Naive thymus-derived CD8-positive, alpha-beta T cell (primary cell): ENCODE measurements around the gene SRF. TPM values are rescaled to one million over a fixed set of nuclear protein-coding genes. Genes with fewer than 3 reads are reported as not detected.
"Not testable (repeated sequence)": the region's sequence is repeated elsewhere in the genome, so short reads cannot be mapped to it uniquely, and the experiment has no call there.

ENCODE experiments used
- ATAC-seq, 2 donors: fragments of 150-1000 bp; cut with Tn5 transposase in 1 of 2; sonication (Bioruptor Pico), chemical (Tn5 transposase) in 1 of 2; 1 replicate in 1 of 2; 2 replicates in 1 of 2; pipeline ENCODE4 v1.10.0; 2021; ENCODE audit warnings: mild to moderate bottlenecking in 2 of 2, moderate library complexity in 2 of 2
- POLR2A ChIA-PET: fragments of 350-600 bp; sonication (Branson Sonifier 250); formaldehyde crosslinking; loops from one replicate; lab custom pipeline; 2021; ENCODE audit warnings: antibody characterized with exemption; lab: Charles Lee
- DNase-seq, 10 donors: peaks; one replicate each; pipeline versions ENCODE4 v3.0.0 to v3.0.0-alpha.2; 2020 to 2022
- H3K27ac Mint-ChIP-seq, 10 donors: one replicate each; pipeline ENCODE4 v1.8.0; 2020 to 2022; ENCODE audit warnings: mild to moderate bottlenecking in 10 of 10, mixed read lengths in 10 of 10, moderate library complexity in 4 of 10, inconsistent platforms in 1 of 10
- H3K27me3 Mint-ChIP-seq, 5 donors: one replicate each; pipeline ENCODE4 v1.8.0; 2021 to 2022; ENCODE audit warnings: mixed read lengths in 5 of 5
- H3K36me3 Mint-ChIP-seq, 3 donors: one replicate each; pipeline ENCODE4 v1.8.0; 2020 to 2022; ENCODE audit warnings: mixed read lengths in 3 of 3, mild to moderate bottlenecking in 2 of 3, inconsistent platforms in 1 of 3
- H3K4me1 Mint-ChIP-seq, 4 donors: one replicate each; pipeline ENCODE4 v1.8.0; 2021 to 2022; ENCODE audit warnings: mixed read lengths in 4 of 4
- H3K4me3 Mint-ChIP-seq, 10 donors: one replicate each; pipeline ENCODE4 v1.8.0; 2020 to 2022; ENCODE audit warnings: mild to moderate bottlenecking in 10 of 10, mixed read lengths in 10 of 10, moderate library complexity in 6 of 10, inconsistent platforms in 1 of 10
- H3K9me3 Mint-ChIP-seq, 9 donors: one replicate each; pipeline ENCODE4 v1.8.0; 2020 to 2022; ENCODE audit warnings: mixed read lengths in 9 of 9, mild to moderate bottlenecking in 3 of 9, inconsistent platforms in 1 of 9, moderate library complexity in 1 of 9
- polyA plus RNA-seq, 3 donors: library from polyadenylated mRNA; unstranded; fragments of 300-500 nt; fragmentation: Illumina TruSeq; gene quantifications; one replicate each; pipeline ENCODE4 v1.2.3, GENCODE V29; 2021
- total RNA-seq, 8 experiments: library from RNA in 2 of 8; stranded (reverse) in 2 of 8; gene quantifications; one replicate each; pipeline ENCODE4 v1.2.3 and lab custom pipeline; 2021 to 2026

Gene SRF
- 10 to 100 TPM; 26.5 to 27.3 TPM for total RNA-seq
- 1 to 10 TPM; 3.9 to 6.9 (median 5.2) TPM for polyA plus RNA-seq
- 52.7 to 144 (median 76.4) reads per million in 6 experiments for total RNA-seq (lab: John Stamatoyannopoulos, UW)

DNA sequence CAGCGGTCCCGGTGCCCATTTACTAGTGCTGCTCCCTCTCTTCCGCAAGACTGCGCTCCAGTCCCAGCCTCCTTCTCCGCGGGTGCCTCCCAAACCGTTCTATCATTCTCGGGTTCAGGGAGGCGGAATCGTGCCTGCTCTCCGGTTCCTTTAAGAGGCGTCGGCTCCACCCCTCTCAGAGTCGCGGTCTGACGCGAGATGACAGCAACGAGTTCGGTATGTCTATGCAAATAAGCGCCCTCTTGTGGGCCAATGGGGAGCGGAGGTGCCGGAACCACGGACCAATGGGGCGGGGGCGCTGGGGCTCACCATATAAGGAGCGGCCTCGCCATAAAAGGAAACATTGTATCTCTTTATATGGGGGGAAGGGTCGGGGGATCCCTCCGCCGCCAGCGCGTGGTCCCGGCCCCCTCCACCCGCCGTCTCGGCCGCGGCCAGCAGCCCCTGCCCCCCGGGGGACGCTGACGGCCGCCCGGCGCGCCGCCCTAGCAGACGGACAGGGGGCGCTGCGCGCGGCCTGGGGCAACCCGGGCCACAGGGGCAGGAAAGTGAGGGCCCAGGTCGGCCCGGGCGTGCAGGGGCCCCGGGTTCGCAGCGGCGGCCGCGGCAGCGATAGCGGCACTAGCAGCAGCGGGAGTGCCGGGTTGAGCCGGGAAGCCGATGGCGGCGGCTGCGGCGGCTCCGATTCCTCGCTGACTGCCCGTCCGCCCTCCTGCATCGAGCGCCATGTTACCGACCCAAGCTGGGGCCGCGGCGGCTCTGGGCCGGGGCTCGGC lies at the start of gene SRF:
SRF (plus strand) TSS at position 339 of the 776 bp plus-strand sequence; CDS start at position 727, 388 bp downstream.
- Mint-ChIP-seq H3K36me3 (peaks cover 0 to 12% (median 2%) of the 10 kb centered on the region in 3 donors), H3K9me3 (no peaks in the 10 kb centered on the region), H3K4me1 (peaks cover 22 to 50% (median 45%) of the 10 kb centered on the region in 4 donors), H3K27me3 (peaks cover 0 to 2% (median 0%) of the 10 kb centered on the region in 5 donors), H3K4me3 (peak within 1 kb of the TSS; percentile 89 to 99 (median 97)), H3K27ac (peak within 1 kb of the TSS; percentile 91 to 99 (median 97))
- DNase-seq (peak; percentile 92 to 100 (median 99)), ATAC-seq (peak; percentile 73 to 80)
- POLR2A ChIA-PET, result interaction anchor here (0.9 to 4.9 kb wide), 10 partner anchors 9 to 425 kb away, joined by 3 to 33 read pairs (median 8); partner anchors contain the start of genes CNPY3, CUL9, DNPH1 and PEX6

DNA sequence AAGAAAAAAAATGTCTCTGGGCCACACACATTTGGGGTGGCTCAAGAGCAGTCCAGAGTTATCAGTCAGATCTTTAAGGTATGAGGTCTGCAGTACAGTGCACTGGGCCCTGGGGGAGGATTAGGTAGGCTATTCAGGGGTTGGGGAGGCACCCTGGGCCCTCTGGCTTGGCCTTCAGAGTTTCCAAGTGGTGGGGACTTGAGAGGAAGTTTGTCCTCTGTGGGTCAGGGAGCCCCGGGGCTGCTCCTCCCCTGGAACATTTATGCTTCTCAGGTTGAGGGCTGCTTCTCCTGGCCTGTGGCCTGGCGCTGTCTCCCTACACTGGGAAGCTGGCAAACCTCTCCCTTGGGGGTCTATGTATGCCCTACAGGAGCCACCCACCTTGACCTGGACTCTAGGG lies 48.9 kb upstream of the SRF start:
- DNase-seq (no peak), ATAC-seq (no peak)
- peak overlapping the region in 2 of 10 donors; percentile 14 to 56 for H3K27ac Mint-ChIP-seq
- no peaks in the 10 kb centered on the region for H3K9me3 Mint-ChIP-seq
- H3K27me3 Mint-ChIP-seq, result no peaks in the 10 kb centered on the region
- H3K4me1 Mint-ChIP-seq, result no peaks in the 10 kb centered on the region
- POLR2A ChIA-PET, result no interaction called here
- no peak overlapping the region for H3K4me3 Mint-ChIP-seq
- H3K36me3 Mint-ChIP-seq, result no peaks in the 10 kb centered on the region

DNA sequence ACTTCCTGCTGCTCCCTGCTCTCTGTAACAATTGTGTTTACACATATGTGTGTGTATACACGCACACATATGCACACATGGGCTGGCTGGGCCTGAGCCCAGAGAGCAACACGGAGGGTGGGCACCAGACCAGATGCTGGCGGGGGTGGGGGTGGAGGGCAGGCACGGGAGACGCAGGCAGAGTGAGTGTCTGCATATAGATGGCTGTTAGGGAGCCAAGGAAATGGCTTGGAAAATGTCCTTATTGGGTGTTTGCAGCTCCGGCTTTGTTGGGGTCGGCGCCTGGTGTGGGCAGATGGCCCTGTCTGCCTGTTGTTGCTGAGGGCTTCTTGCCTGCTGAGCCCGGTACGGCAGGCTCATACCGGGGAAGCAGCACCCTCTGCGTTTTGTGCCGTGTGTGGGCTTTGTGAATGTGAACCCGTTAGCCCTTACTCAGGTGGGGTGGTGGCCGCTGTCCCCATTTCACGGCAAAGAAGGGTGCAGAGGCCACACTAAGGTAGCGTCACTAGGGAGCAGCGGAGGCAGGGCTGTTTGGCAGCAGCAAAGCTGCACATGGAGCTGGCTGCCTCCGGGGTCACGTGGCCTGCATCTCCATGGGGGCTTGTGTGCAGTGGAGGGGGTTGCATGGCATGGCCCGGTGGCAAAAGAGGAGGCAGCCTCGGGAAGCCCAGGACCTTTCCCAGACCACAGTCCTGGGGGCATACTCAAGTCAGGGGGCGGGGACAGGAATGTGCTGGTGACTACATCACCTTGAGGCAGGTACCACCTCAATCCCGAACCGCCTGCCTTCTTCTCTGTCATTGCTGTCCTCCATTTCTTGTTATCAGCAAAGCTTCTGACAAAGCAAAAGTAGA lies 47.4 kb upstream of the SRF start:
- H3K27ac Mint-ChIP-seq, result no peak overlapping the region
- no peak overlapping the region for H3K4me3 Mint-ChIP-seq
- H3K27me3 Mint-ChIP-seq, result no peaks in the 10 kb centered on the region
- ATAC-seq (no peak), DNase-seq (no peak)
- POLR2A ChIA-PET, result interaction anchor here (0.5 kb wide), 1 partner anchor 17 kb away, joined by 3 read pairs; no protein-coding TSS in a partner anchor
- H3K9me3 Mint-ChIP-seq, result no peaks in the 10 kb centered on the region
- H3K4me1 Mint-ChIP-seq, result no peaks in the 10 kb centered on the region
- no peaks in the 10 kb centered on the region for H3K36me3 Mint-ChIP-seq

- H3K27ac Mint-ChIP-seq, result no peak overlapping the region
- H3K9me3 Mint-ChIP-seq, result no peaks in the 10 kb centered on the region
- ATAC-seq, result no peak
- peaks cover 0 to under 1% (median 0%) of the 10 kb centered on the region in 5 donors for H3K27me3 Mint-ChIP-seq
- no peak overlapping the region for H3K4me3 Mint-ChIP-seq
- DNase-seq, result no peak
- H3K4me1 Mint-ChIP-seq, result no peaks in the 10 kb centered on the region
- POLR2A ChIA-PET, result no interaction called here
- H3K36me3 Mint-ChIP-seq, result no peaks in the 10 kb centered on the region
Observed at GRCh38 chr6:43124481-43124880, 46.6 kb upstream of the SRF start.

DNA sequence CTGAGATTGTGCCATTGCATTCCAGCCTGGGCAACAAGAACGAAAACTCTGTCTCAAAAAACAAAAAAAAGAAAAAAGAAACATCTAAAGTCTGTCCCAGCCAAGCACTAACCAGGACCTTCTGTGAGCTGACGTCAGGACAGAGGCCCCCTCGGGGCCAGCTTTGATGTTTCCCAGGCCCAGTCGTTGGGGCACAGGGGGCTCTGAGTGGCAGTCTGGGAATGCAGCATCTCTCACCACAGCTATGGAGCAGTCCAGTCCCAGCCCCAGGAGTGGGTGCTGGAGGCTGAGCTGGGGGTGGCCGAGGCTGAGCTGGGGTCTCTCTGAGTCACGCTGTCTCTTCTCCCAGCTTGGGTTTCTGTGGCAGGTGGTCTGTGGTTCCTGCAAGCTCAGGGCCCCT lies 46.0 kb upstream of the SRF start:
- POLR2A ChIA-PET, result no interaction called here
- DNase-seq (no peak), ATAC-seq (no peak)
- Mint-ChIP-seq H3K27me3 (peaks cover 0 to 1% (median 0%) of the 10 kb centered on the region in 5 donors), H3K4me1 (peaks cover 0 to 1% (median 0%) of the 10 kb centered on the region in 4 donors), H3K4me3 (no peak overlapping the region), H3K27ac (no peak overlapping the region), H3K36me3 (no peaks in the 10 kb centered on the region), H3K9me3 (no peaks in the 10 kb centered on the region)

- H3K27me3 Mint-ChIP-seq, result peaks cover 0 to 1% (median 0%) of the 10 kb centered on the region in 5 donors
- H3K27ac Mint-ChIP-seq, result peak overlapping the region in 1 of 10 donors; percentile 22
- no peak overlapping the region for H3K4me3 Mint-ChIP-seq
- DNase-seq (no peak), ATAC-seq (no peak)
- POLR2A ChIA-PET, result no interaction called here
- H3K36me3 Mint-ChIP-seq, result no peaks in the 10 kb centered on the region
- no peaks in the 10 kb centered on the region for H3K9me3 Mint-ChIP-seq
- peaks cover 0 to 1% (median 0%) of the 10 kb centered on the region in 4 donors for H3K4me1 Mint-ChIP-seq
Observed at GRCh38 chr6:43125555-43125954, 45.5 kb upstream of the SRF start.

GRCh38 chr6:43127180-43127579 lies 43.9 kb upstream of the SRF start:
- Mint-ChIP-seq H3K4me3 (no peak overlapping the region), H3K4me1 (peaks cover 0 to 1% (median 0%) of the 10 kb centered on the region in 4 donors), H3K9me3 (no peaks in the 10 kb centered on the region), H3K27me3 (peaks cover 0 to 1% (median 0%) of the 10 kb centered on the region in 5 donors), H3K27ac (no peak overlapping the region), H3K36me3 (no peaks in the 10 kb centered on the region)
- POLR2A ChIA-PET, result no interaction called here
- no peak for DNase-seq
- no peak for ATAC-seq

DNA sequence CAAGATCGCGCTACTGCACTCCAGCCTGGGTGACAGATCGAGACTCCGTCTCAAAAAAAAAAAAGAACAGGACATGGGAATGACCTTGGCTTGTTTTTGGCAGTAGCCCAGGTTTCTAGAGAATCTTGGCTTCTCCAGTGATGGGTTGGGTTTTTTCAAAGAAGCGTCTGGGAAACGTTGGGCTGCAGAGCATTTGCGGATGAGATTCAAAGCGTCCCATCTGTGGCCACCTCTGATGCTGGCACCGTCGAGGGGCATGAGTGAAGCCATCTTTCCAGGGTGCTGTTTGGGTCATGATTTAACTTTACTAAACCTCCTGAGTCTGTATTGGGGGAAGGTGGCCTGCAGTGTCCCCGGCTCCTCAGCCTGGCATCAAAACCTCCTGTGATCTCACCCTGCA lies 43.2 kb upstream of the SRF start:
- POLR2A ChIA-PET, result no interaction called here
- Mint-ChIP-seq H3K4me3 (no peak overlapping the region), H3K27ac (no peak overlapping the region), H3K27me3 (peaks cover 0 to 1% (median 0%) of the 10 kb centered on the region in 5 donors), H3K36me3 (no peaks in the 10 kb centered on the region), H3K4me1 (peaks cover 0 to 1% (median 0%) of the 10 kb centered on the region in 4 donors), H3K9me3 (no peaks in the 10 kb centered on the region)
- no peak for ATAC-seq
- DNase-seq, result no peak

- Mint-ChIP-seq H3K9me3 (no peaks in the 10 kb centered on the region), H3K27me3 (peaks cover 0 to 1% (median 0%) of the 10 kb centered on the region in 5 donors), H3K27ac (no peak overlapping the region), H3K4me1 (peaks cover 0 to 1% (median 0%) of the 10 kb centered on the region in 4 donors), H3K4me3 (no peak overlapping the region), H3K36me3 (no peaks in the 10 kb centered on the region)
- ATAC-seq, result no peak
- POLR2A ChIA-PET, result no interaction called here
- DNase-seq, result no peak
Observed at GRCh38 chr6:43128926-43129325, 42.1 kb upstream of the SRF start.

- Mint-ChIP-seq H3K4me1 (peaks cover 0 to 1% (median 0%) of the 10 kb centered on the region in 4 donors), H3K9me3 (no peaks in the 10 kb centered on the region), H3K27me3 (peaks cover 0 to 1% (median 0%) of the 10 kb centered on the region in 5 donors), H3K27ac (peak overlapping the region in 1 of 10 donors; percentile 70), H3K4me3 (no peak overlapping the region), H3K36me3 (no peaks in the 10 kb centered on the region)
- DNase-seq (peak in 2 of 10 donors; percentile 7 to 11), ATAC-seq (peak in 1 of 2 donors; percentile 66)
- POLR2A ChIA-PET, result no interaction called here
Observed at GRCh38 chr6:43129434-43130194, 41.5 kb upstream of the SRF start.

- peaks cover 0 to 1% (median 0%) of the 10 kb centered on the region in 4 donors for H3K4me1 Mint-ChIP-seq
- H3K27ac Mint-ChIP-seq, result peak overlapping the region in 2 of 10 donors; percentile 32 to 84
- no peaks in the 10 kb centered on the region for H3K36me3 Mint-ChIP-seq
- no peak overlapping the region for H3K4me3 Mint-ChIP-seq
- ATAC-seq, result no peak
- peaks cover 0 to 1% (median 0%) of the 10 kb centered on the region in 5 donors for H3K27me3 Mint-ChIP-seq
- no peaks in the 10 kb centered on the region for H3K9me3 Mint-ChIP-seq
- POLR2A ChIA-PET, result no interaction called here
- no peak for DNase-seq
Observed at GRCh38 chr6:43130429-43130828, 40.6 kb upstream of the SRF start.

DNA sequence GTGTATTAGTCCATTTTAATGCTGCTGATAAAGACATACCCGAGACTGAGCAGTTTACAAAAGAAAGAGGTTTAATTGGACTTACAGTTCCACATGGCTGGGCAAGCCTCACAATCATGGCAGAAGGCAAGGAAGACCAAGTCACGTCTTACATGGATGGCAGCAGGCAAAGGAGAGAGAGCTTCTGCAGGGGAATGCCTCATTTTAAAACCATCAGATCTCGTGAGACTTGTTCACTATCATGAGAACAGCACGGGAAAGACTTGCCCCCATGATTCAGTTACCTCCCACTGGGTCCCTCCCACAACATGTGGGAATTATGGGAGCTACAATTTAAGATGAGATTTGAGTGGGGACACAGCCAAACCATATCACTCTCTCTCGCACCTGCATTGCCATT lies 39.7 kb upstream of the SRF start:
- H3K4me1 Mint-ChIP-seq, H3K36me3 Mint-ChIP-seq, DNase-seq, H3K9me3 Mint-ChIP-seq, ATAC-seq, POLR2A ChIA-PET, H3K4me3 Mint-ChIP-seq, H3K27me3 Mint-ChIP-seq: not testable (repeated sequence)
- peak overlapping the region in 2 of 10 donors; percentile 7 to 8 for H3K27ac Mint-ChIP-seq
